Breast epithelium (tissue), 4 donors: Measurements from ENCODE around the gene PSMD4. TPM values are rescaled to one million over a fixed set of nuclear protein-coding genes. Genes with fewer than 3 reads are reported as not detected.
"Not testable (repeated sequence)": the region's sequence is repeated elsewhere in the genome, so short reads cannot be mapped to it uniquely, and the experiment has no call there.

Experiments
- DNase-seq, 2 donors: peaks; one replicate each; pipeline ENCODE4 v3.0.0-alpha.2; 2019; ENCODE audit warnings: low spot score in 2 of 2
- H3K27ac ChIP-seq, 2 donors: fragments of 200-600 bp; sonication (generic) in 1 of 2; one replicate each; pipeline ENCODE4 v1.5.1; 2016 to 2019; ENCODE audit warnings: mild to moderate bottlenecking in 1 of 2
- H3K27me3 ChIP-seq, 2 donors: fragments of 200-600 bp; sonication (generic) in 1 of 2; one replicate each; pipeline versions ENCODE4 v1.5.1 to v1.6.0; 2017 to 2019; ENCODE audit warnings: control low read depth in 1 of 2, mild to moderate bottlenecking in 1 of 2
- H3K36me3 ChIP-seq: fragments of 200-600 bp; one replicate; pipeline ENCODE4 v1.5.1; 2019
- H3K4me1 ChIP-seq, 2 donors: fragments of 200-600 bp; sonication (generic); one replicate each; pipeline ENCODE4 v1.5.1; 2016 to 2019; ENCODE audit warnings: control low read depth in 1 of 2
- H3K4me3 ChIP-seq, 3 donors: fragments of 200-600 bp; sonication (generic); 1 replicate in 2 of 3; 2 replicates in 1 of 3; pipeline ENCODE4 v1.5.1; 2016 to 2019; ENCODE audit warnings: mild to moderate bottlenecking in 3 of 3, moderate library complexity in 2 of 3
- H3K9me3 ChIP-seq, 2 donors: fragments of 200-600 bp; sonication (generic) in 1 of 2; one replicate each; pipeline ENCODE4 v1.5.1; 2016 to 2019; ENCODE audit warnings: control low read depth in 1 of 2
- POLR2A ChIP-seq: fragments of 450-650 bp; IDR thresholded peaks from one replicate; pipeline ENCODE4 v1.6.1; 2016; ENCODE audit warnings: antibody characterized with exemption, mild to moderate bottlenecking, moderate library complexity
- POLR2AphosphoS5 ChIP-seq, 3 donors: sonication (generic); formaldehyde crosslinking; IDR thresholded peaks; one replicate each; pipeline ENCODE4 v1.6.1; 2017; ENCODE audit warnings: antibody characterized with exemption in 3 of 3
- intact Hi-C: fragments of 100-400 bp; cut with DNase I; formaldehyde crosslinking; loops from one replicate; pipeline ENCODE4 v1.15.1; 2023; ENCODE audit warnings: low total_unique reads
- total RNA-seq, 3 donors: library from RNA; depleted of rRNA; stranded (reverse); fragments of >200 nt; gene quantifications; one replicate each; pipeline ENCODE4 v1.1.0, GENCODE V29; 2016
- TF ChIP-seq, protein P1 (sequence below), 3 donors: fragments of 450-650 bp; IDR thresholded peaks; one replicate each; pipeline ENCODE4 v1.5.1; 2016 to 2017; ENCODE audit warnings: antibody characterized with exemption in 3 of 3, mild to moderate bottlenecking in 3 of 3, moderate library complexity in 3 of 3

PSMD4 gene
- total RNA-seq, result 100 to 1,000 TPM; 108 to 188 (median 140) TPM

- Histone ChIP-seq H3K4me1 (peaks cover 4 to 7% of the 10 kb centered on the region in 2 donors), H3K4me3 (peak within 1 kb of the TSS; percentile 90 to 99 (median 92)), H3K27ac (peak within 1 kb of the TSS; percentile 92 to 98), H3K9me3 (no peaks in the 10 kb centered on the region), H3K27me3 (no peaks in the 10 kb centered on the region), H3K36me3 (no peaks in the 10 kb centered on the region)
- DNase-seq, result peak; percentile 95 to 96
- TF ChIP-seq POLR2AphosphoS5 (IDR thresholded peaks at IDR 0.05) (peak; percentile 88 to 98 (median 89)), POLR2A (peak; percentile 92)
- TF ChIP-seq, protein P1, sequence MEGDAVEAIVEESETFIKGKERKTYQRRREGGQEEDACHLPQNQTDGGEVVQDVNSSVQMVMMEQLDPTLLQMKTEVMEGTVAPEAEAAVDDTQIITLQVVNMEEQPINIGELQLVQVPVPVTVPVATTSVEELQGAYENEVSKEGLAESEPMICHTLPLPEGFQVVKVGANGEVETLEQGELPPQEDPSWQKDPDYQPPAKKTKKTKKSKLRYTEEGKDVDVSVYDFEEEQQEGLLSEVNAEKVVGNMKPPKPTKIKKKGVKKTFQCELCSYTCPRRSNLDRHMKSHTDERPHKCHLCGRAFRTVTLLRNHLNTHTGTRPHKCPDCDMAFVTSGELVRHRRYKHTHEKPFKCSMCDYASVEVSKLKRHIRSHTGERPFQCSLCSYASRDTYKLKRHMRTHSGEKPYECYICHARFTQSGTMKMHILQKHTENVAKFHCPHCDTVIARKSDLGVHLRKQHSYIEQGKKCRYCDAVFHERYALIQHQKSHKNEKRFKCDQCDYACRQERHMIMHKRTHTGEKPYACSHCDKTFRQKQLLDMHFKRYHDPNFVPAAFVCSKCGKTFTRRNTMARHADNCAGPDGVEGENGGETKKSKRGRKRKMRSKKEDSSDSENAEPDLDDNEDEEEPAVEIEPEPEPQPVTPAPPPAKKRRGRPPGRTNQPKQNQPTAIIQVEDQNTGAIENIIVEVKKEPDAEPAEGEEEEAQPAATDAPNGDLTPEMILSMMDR (IDR thresholded peaks at IDR 0.05), result no peak
- intact Hi-C loops, result loop anchor here (1.0 kb wide), 1 partner anchor 26 kb away; no protein-coding TSS in a partner anchor
Observed at GRCh38 chr1:151254217-151255213, at the start of gene PSMD4. Gene PSMD4 (plus strand): TSS chr1:151254734. CDS start chr1:151254783, 49 bp downstream.

DNA sequence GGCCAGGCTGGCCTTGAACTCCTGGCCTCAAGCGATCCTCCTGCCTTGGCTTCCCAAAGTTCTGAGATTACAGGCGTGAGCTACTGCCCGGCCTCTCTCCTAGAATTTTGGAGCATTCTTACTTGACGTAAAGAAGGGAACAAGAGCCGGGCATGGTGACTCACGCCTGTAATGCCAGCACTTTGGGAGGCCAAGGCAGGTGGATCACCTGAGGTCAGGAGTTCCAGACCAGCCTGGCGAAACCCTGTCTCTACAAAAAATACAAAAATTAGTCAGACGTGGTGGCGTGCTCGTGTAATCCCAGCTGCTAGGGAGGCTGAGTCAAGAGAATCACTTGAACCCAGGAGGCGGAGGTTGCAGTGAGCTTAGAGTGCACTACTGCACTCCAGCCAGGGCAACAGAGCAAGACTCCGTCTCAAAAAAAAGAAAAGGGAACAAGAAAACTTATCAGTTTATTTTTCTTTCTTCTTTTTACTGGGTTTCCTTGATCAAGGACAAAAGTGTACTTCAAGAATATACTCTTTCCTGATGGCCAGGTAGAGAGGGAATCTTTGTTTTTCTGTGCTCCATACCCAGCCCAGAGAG is 49.1 kb upstream of the PSMD4 start:
- H3K27me3 ChIP-seq, H3K27ac ChIP-seq, intact Hi-C loops, H3K4me3 ChIP-seq, DNase-seq, H3K4me1 ChIP-seq, H3K9me3 ChIP-seq, H3K36me3 ChIP-seq: not testable (repeated sequence)

DNA sequence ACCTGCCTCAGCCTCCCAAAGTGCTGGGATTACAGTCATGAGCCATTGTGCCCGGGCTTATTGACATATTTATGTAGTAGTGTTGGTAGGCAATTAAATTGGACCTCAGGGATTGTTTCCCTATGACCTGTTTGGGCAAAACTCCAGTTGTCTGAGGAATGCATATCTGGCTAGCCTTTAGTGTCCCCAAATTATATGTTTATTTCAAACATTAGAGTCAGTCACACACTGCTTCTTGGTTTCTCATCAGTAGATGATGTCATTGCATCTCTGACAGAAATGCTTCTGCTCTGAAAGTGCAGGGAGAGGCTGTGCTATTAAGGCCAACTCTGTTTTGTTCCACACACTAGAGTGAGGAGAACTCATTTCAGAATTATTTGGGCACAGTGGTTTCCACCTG is 43.7 kb upstream of the PSMD4 start:
- intact Hi-C loops, result no loop called here
- DNase-seq, result no peak
- TF ChIP-seq, protein P1 (IDR thresholded peaks at IDR 0.05), result no peak
- TF ChIP-seq POLR2A (no peak), POLR2AphosphoS5 (IDR thresholded peaks at IDR 0.05) (no peak)
- Histone ChIP-seq H3K9me3 (no peaks in the 10 kb centered on the region), H3K4me1 (no peaks in the 10 kb centered on the region), H3K27me3 (no peaks in the 10 kb centered on the region), H3K4me3 (no peak overlapping the region), H3K27ac (peak overlapping the region in 1 of 2 donors; percentile 32), H3K36me3 (no peaks in the 10 kb centered on the region)

- no peak for TF ChIP-seq POLR2AphosphoS5 (IDR thresholded peaks at IDR 0.05)
- TF ChIP-seq POLR2A, result no peak
- TF ChIP-seq, protein P1 (IDR thresholded peaks at IDR 0.05), result no peak
- Histone ChIP-seq H3K4me1 (no peaks in the 10 kb centered on the region), H3K27ac (no peak overlapping the region), H3K9me3 (no peaks in the 10 kb centered on the region), H3K27me3 (no peaks in the 10 kb centered on the region), H3K36me3 (no peaks in the 10 kb centered on the region), H3K4me3 (no peak overlapping the region)
- intact Hi-C loops, result no loop called here
- no peak for DNase-seq
Observed at GRCh38 chr1:151211972-151212705, 42.4 kb upstream of the PSMD4 start.

DNA sequence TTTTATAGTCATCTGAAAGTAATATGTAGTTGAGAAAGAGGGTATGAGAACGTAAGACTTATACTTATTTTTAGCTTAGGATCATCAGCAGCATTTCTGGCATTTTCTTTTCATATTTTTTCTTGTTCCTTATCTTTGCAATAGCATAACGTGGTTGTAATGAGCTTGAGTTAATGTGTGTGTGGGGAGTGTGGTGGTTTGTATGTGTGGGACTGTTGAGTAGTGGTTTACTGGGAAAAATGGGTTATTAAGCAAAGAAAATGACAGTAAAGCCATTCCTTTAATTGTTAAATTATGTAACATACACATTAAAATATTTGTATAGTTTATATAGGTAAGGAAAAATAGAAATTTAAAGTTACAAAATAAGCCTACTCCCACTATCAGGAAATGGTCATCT is 41.0 kb upstream of the PSMD4 start:
- no peak for TF ChIP-seq POLR2A
- TF ChIP-seq POLR2AphosphoS5 (IDR thresholded peaks at IDR 0.05), result no peak
- TF ChIP-seq, protein P1 (IDR thresholded peaks at IDR 0.05), result no peak
- intact Hi-C loops, result no loop called here
- DNase-seq, result no peak
- no peaks in the 10 kb centered on the region for H3K4me1 ChIP-seq
- H3K36me3 ChIP-seq, result no peaks in the 10 kb centered on the region
- no peaks in the 10 kb centered on the region for H3K27me3 ChIP-seq
- H3K9me3 ChIP-seq, result no peaks in the 10 kb centered on the region
- no peak overlapping the region for H3K27ac ChIP-seq
- no peak overlapping the region for H3K4me3 ChIP-seq
